ENCODE measurements around the gene C10orf62. TPM values are rescaled to one million over a fixed set of nuclear protein-coding genes. Genes with fewer than 3 reads are reported as not detected.
"Not testable (repeated sequence)": the region's sequence is repeated elsewhere in the genome, so short reads cannot be mapped to it uniquely, and the experiment has no call there.

Gene C10orf62
- total RNA-seq, 1 experiment from 2014 or later = not detected

- Histone ChIP-seq H4K20me1 (ENCODE audit: insufficient read depth, low read depth, low read length) (no peaks in the 10 kb centered on the region), H3K9ac (ENCODE audit: low read length) (no peak overlapping the region), H3K9me2 (replicated peaks; ENCODE audit: insufficient read depth, low read length) (no peaks in the 10 kb centered on the region), H3K79me2 (ENCODE audit: low read length) (no peaks in the 10 kb centered on the region), H3K4me3 (ENCODE audit: low read length) (no peak overlapping the region), H3K27ac (ENCODE audit: low read length) (no peak overlapping the region), H3K36me3 (ENCODE audit: insufficient read depth, low read length) (no peaks in the 10 kb centered on the region), H2AFZ (ENCODE audit: low read length) (no peak overlapping the region), H3K27me3 (ENCODE audit: low read length) (no peaks in the 10 kb centered on the region), H3K4me2 (ENCODE audit: low read depth, low read length, poor library complexity, severe bottlenecking) (no peak overlapping the region), H3K4me1 (ENCODE audit: low read length) (no peaks in the 10 kb centered on the region), H3K9me3 (ENCODE audit: low read length) (no peaks in the 10 kb centered on the region)
- no peak for DNase-seq
Observed at GRCh38 chr10:97571622-97572021, 17.9 kb upstream of the C10orf62 start.

GRCh38 chr10:97572214-97572989 is 17.1 kb upstream of the C10orf62 start, which contains the start of gene ANKRD2:
ANKRD2 (plus strand) TSS chr10:97572779; CDS start chr10:97572789, 10 bp downstream.
- Histone ChIP-seq H4K20me1 (ENCODE audit: insufficient read depth, low read depth, low read length) (no peaks in the 10 kb centered on the region), H3K9ac (ENCODE audit: low read length) (no peak within 1 kb of the TSS), H3K4me1 (ENCODE audit: low read length) (no peaks in the 10 kb centered on the region), H3K36me3 (ENCODE audit: insufficient read depth, low read length) (no peaks in the 10 kb centered on the region), H3K79me2 (ENCODE audit: low read length) (no peaks in the 10 kb centered on the region), H3K9me2 (replicated peaks; ENCODE audit: insufficient read depth, low read length) (no peaks in the 10 kb centered on the region), H2AFZ (ENCODE audit: low read length) (no peak within 1 kb of the TSS), H3K27me3 (ENCODE audit: low read length) (no peaks in the 10 kb centered on the region), H3K9me3 (ENCODE audit: low read length) (no peaks in the 10 kb centered on the region), H3K27ac (ENCODE audit: low read length) (no peak within 1 kb of the TSS), H3K4me3 (ENCODE audit: low read length) (no peak within 1 kb of the TSS), H3K4me2 (ENCODE audit: low read depth, low read length, poor library complexity, severe bottlenecking) (no peak within 1 kb of the TSS)
- DNase-seq = peak; percentile 72

- DNase-seq = no peak
- no peaks in the 10 kb centered on the region for H3K79me2 ChIP-seq (ENCODE audit: low read length)
- H3K9me2 ChIP-seq (replicated peaks; ENCODE audit: insufficient read depth, low read length) = no peaks in the 10 kb centered on the region
- no peak overlapping the region for H3K4me2 ChIP-seq (ENCODE audit: low read depth, low read length, poor library complexity, severe bottlenecking)
- no peaks in the 10 kb centered on the region for H3K27me3 ChIP-seq (ENCODE audit: low read length)
- no peak overlapping the region for H2AFZ ChIP-seq (ENCODE audit: low read length)
- H3K36me3 ChIP-seq (ENCODE audit: insufficient read depth, low read length) = no peaks in the 10 kb centered on the region
- no peak overlapping the region for H3K9ac ChIP-seq (ENCODE audit: low read length)
- no peak overlapping the region for H3K27ac ChIP-seq (ENCODE audit: low read length)
- H4K20me1 ChIP-seq (ENCODE audit: insufficient read depth, low read depth, low read length) = no peaks in the 10 kb centered on the region
- H3K4me3 ChIP-seq (ENCODE audit: low read length) = no peak overlapping the region
- H3K4me1 ChIP-seq (ENCODE audit: low read length) = no peaks in the 10 kb centered on the region
- H3K9me3 ChIP-seq (ENCODE audit: low read length) = no peaks in the 10 kb centered on the region
Observed at GRCh38 chr10:97573021-97573420, 16.5 kb upstream of the C10orf62 start.

- DNase-seq = no peak
- Histone ChIP-seq H3K4me3 (ENCODE audit: low read length) (no peak overlapping the region), H3K36me3 (ENCODE audit: insufficient read depth, low read length) (no peaks in the 10 kb centered on the region), H3K27me3 (ENCODE audit: low read length) (no peaks in the 10 kb centered on the region), H3K9me3 (ENCODE audit: low read length) (no peaks in the 10 kb centered on the region), H3K9ac (ENCODE audit: low read length) (no peak overlapping the region), H3K4me2 (ENCODE audit: low read depth, low read length, poor library complexity, severe bottlenecking) (no peak overlapping the region), H4K20me1 (ENCODE audit: insufficient read depth, low read depth, low read length) (no peaks in the 10 kb centered on the region), H3K79me2 (ENCODE audit: low read length) (no peaks in the 10 kb centered on the region), H2AFZ (ENCODE audit: low read length) (no peak overlapping the region), H3K9me2 (replicated peaks; ENCODE audit: insufficient read depth, low read length) (no peaks in the 10 kb centered on the region), H3K4me1 (ENCODE audit: low read length) (no peaks in the 10 kb centered on the region), H3K27ac (ENCODE audit: low read length) (no peak overlapping the region)
Observed at GRCh38 chr10:97573672-97574071, 15.8 kb upstream of the C10orf62 start.

- Histone ChIP-seq H4K20me1 (ENCODE audit: insufficient read depth, low read depth, low read length) (no peaks in the 10 kb centered on the region), H3K27me3 (ENCODE audit: low read length) (no peaks in the 10 kb centered on the region), H3K36me3 (ENCODE audit: insufficient read depth, low read length) (no peaks in the 10 kb centered on the region), H3K9me2 (replicated peaks; ENCODE audit: insufficient read depth, low read length) (no peaks in the 10 kb centered on the region), H3K27ac (ENCODE audit: low read length) (no peak overlapping the region), H3K9ac (ENCODE audit: low read length) (no peak overlapping the region), H3K9me3 (ENCODE audit: low read length) (no peaks in the 10 kb centered on the region), H3K4me2 (ENCODE audit: low read depth, low read length, poor library complexity, severe bottlenecking) (no peak overlapping the region), H3K4me1 (ENCODE audit: low read length) (no peaks in the 10 kb centered on the region), H3K4me3 (ENCODE audit: low read length) (no peak overlapping the region), H3K79me2 (ENCODE audit: low read length) (no peaks in the 10 kb centered on the region), H2AFZ (ENCODE audit: low read length) (no peak overlapping the region)
- no peak for DNase-seq
Observed at GRCh38 chr10:97574374-97575126, 15.0 kb upstream of the C10orf62 start.

- H3K9me3 ChIP-seq (ENCODE audit: low read length) = no peaks in the 10 kb centered on the region
- no peak overlapping the region for H3K9ac ChIP-seq (ENCODE audit: low read length)
- H3K27me3 ChIP-seq (ENCODE audit: low read length) = no peaks in the 10 kb centered on the region
- no peaks in the 10 kb centered on the region for H3K36me3 ChIP-seq (ENCODE audit: insufficient read depth, low read length)
- H3K4me2 ChIP-seq (ENCODE audit: low read depth, low read length, poor library complexity, severe bottlenecking) = no peak overlapping the region
- no peak overlapping the region for H3K4me3 ChIP-seq (ENCODE audit: low read length)
- H2AFZ ChIP-seq (ENCODE audit: low read length) = no peak overlapping the region
- H3K27ac ChIP-seq (ENCODE audit: low read length) = no peak overlapping the region
- DNase-seq = no peak
- H3K9me2 ChIP-seq (replicated peaks; ENCODE audit: insufficient read depth, low read length) = no peaks in the 10 kb centered on the region
- no peaks in the 10 kb centered on the region for H4K20me1 ChIP-seq (ENCODE audit: insufficient read depth, low read depth, low read length)
- H3K79me2 ChIP-seq (ENCODE audit: low read length) = no peaks in the 10 kb centered on the region
- no peaks in the 10 kb centered on the region for H3K4me1 ChIP-seq (ENCODE audit: low read length)
Observed at GRCh38 chr10:97575127-97575668, 14.3 kb upstream of the C10orf62 start.

GRCh38 chr10:97576487-97576886 is 13.0 kb upstream of the C10orf62 start:
- H3K9me3 ChIP-seq (ENCODE audit: low read length); H3K9ac ChIP-seq (ENCODE audit: low read length); H4K20me1 ChIP-seq (ENCODE audit: insufficient read depth, low read depth, low read length); H3K27ac ChIP-seq (ENCODE audit: low read length); H3K9me2 ChIP-seq (replicated peaks; ENCODE audit: insufficient read depth, low read length); H3K79me2 ChIP-seq (ENCODE audit: low read length); DNase-seq; H3K36me3 ChIP-seq (ENCODE audit: insufficient read depth, low read length); H3K4me2 ChIP-seq (ENCODE audit: low read depth, low read length, poor library complexity, severe bottlenecking); H3K4me3 ChIP-seq (ENCODE audit: low read length); H2AFZ ChIP-seq (ENCODE audit: low read length); H3K4me1 ChIP-seq (ENCODE audit: low read length); H3K27me3 ChIP-seq (ENCODE audit: low read length): not testable (repeated sequence)

- no peak for DNase-seq
Observed at GRCh38 chr10:97577701-97578100, 11.8 kb upstream of the C10orf62 start.

More at GRCh38 chr10:97577701-97578100, 11.8 kb upstream of the C10orf62 start:
- Histone ChIP-seq H3K4me3 (ENCODE audit: low read length) (no peak overlapping the region), H3K79me2 (ENCODE audit: low read length) (no peaks in the 10 kb centered on the region), H3K4me2 (ENCODE audit: low read depth, low read length, poor library complexity, severe bottlenecking) (no peak overlapping the region), H3K4me1 (ENCODE audit: low read length) (no peaks in the 10 kb centered on the region), H3K27me3 (ENCODE audit: low read length) (no peaks in the 10 kb centered on the region), H3K9me3 (ENCODE audit: low read length) (no peaks in the 10 kb centered on the region), H4K20me1 (ENCODE audit: insufficient read depth, low read depth, low read length) (no peaks in the 10 kb centered on the region), H3K36me3 (ENCODE audit: insufficient read depth, low read length) (no peaks in the 10 kb centered on the region), H2AFZ (ENCODE audit: low read length) (no peak overlapping the region), H3K27ac (ENCODE audit: low read length) (no peak overlapping the region), H3K9me2 (replicated peaks; ENCODE audit: insufficient read depth, low read length) (no peaks in the 10 kb centered on the region), H3K9ac (ENCODE audit: low read length) (no peak overlapping the region)
